Measurements from ENCODE around the gene MORC3. TPM values are rescaled to one million over a fixed set of nuclear protein-coding genes. Genes with fewer than 3 reads are reported as not detected.
A peak's percentile ranks its signal among the peaks of the same experiment; 100 is the strongest.

Gene MORC3
- total RNA-seq, 4 donors from 2014 or later, result 31.0 to 54.8 (median 48.4) TPM

DNA sequence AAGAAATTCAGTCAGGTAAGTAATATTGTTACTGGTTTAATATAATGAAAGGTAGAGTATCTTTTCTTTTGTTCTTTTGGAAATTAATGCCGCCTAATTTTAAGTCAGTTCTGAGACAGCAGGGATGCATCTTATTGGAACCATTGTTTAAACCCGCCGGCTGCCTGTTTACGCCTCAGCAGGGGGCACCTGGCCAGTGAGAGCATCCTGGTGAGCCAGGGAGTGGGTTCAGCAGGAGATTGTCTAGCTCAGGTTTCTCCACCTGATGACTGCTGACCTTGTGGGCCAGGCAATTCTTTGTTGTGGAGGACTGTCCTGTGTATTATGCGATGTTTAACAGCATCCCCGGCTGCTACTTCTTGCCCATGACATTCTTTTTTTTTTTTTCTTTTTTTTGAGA is 95.4 kb downstream of the MORC3 start:
- Histone ChIP-seq H3K27ac (no peak overlapping the region), H3K36me3 (peaks cover 0 to 40% of the 10 kb centered on the region in 2 donors), H3K4me3 (no peak overlapping the region), H3K4me1 (peaks cover 0 to 7% (median 0%) of the 10 kb centered on the region in 3 donors), H3K27me3 (no peaks in the 10 kb centered on the region), H3K9me3 (no peaks in the 10 kb centered on the region)
- 83% methylated on average over 6 of the region's 6 CpGs; no CpG with 5 or more reads in 1 of the 2 donors for WGBS, 2 donors (ENCODE audit: low coverage in 1 of 2)
- no peak for ATAC-seq
- no peak for TF ChIP-seq POLR2A (IDR thresholded peaks at IDR 0.05)
- TF ChIP-seq, protein P1, sequence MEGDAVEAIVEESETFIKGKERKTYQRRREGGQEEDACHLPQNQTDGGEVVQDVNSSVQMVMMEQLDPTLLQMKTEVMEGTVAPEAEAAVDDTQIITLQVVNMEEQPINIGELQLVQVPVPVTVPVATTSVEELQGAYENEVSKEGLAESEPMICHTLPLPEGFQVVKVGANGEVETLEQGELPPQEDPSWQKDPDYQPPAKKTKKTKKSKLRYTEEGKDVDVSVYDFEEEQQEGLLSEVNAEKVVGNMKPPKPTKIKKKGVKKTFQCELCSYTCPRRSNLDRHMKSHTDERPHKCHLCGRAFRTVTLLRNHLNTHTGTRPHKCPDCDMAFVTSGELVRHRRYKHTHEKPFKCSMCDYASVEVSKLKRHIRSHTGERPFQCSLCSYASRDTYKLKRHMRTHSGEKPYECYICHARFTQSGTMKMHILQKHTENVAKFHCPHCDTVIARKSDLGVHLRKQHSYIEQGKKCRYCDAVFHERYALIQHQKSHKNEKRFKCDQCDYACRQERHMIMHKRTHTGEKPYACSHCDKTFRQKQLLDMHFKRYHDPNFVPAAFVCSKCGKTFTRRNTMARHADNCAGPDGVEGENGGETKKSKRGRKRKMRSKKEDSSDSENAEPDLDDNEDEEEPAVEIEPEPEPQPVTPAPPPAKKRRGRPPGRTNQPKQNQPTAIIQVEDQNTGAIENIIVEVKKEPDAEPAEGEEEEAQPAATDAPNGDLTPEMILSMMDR (IDR thresholded peaks at IDR 0.05), result no peak
- no peak for TF ChIP-seq EP300 (IDR thresholded peaks at IDR 0.05)
- no peak for TF ChIP-seq POLR2AphosphoS5 (IDR thresholded peaks at IDR 0.05)

- ATAC-seq, result no peak
- Histone ChIP-seq H3K9me3 (no peaks in the 10 kb centered on the region), H3K4me1 (peaks cover 0 to 7% (median 0%) of the 10 kb centered on the region in 3 donors), H3K4me3 (no peak overlapping the region), H3K36me3 (peaks cover 0 to 14% of the 10 kb centered on the region in 2 donors), H3K27ac (no peak overlapping the region), H3K27me3 (no peaks in the 10 kb centered on the region)
- WGBS, 2 donors (ENCODE audit: low coverage in 1 of 2), result 40 to 68% methylated on average over 1 to 4 of the region's 14 CpGs
- TF ChIP-seq, protein P1 (IDR thresholded peaks at IDR 0.05), result no peak
- TF ChIP-seq EP300 (IDR thresholded peaks at IDR 0.05), result no peak
- no peak for TF ChIP-seq POLR2AphosphoS5 (IDR thresholded peaks at IDR 0.05)
- TF ChIP-seq POLR2A (IDR thresholded peaks at IDR 0.05), result no peak
These were observed 99.2 kb downstream of the MORC3 start for GRCh38 chr21:36419241-36419640.

- ATAC-seq, result peak; percentile 94
- TF ChIP-seq, protein P1 (IDR thresholded peaks at IDR 0.05), result peak in 3 of 4 experiments; percentile 61 to 74 (median 64)
- TF ChIP-seq POLR2AphosphoS5 (IDR thresholded peaks at IDR 0.05), result no peak
These were observed 100.0 kb downstream of the MORC3 start for GRCh38 chr21:36419996-36420395.

GRCh38 chr21:36420571-36421339 is 100.8 kb downstream of the MORC3 start:
- H3K4me1 ChIP-seq, result peaks cover 0 to 7% (median 0%) of the 10 kb centered on the region in 3 donors

More at GRCh38 chr21:36419996-36420395, 100.0 kb downstream of the MORC3 start:
- Histone ChIP-seq H3K27ac (no peak overlapping the region), H3K4me1 (peaks cover 0 to 7% (median 0%) of the 10 kb centered on the region in 3 donors), H3K27me3 (no peaks in the 10 kb centered on the region), H3K36me3 (peaks cover 0 to 14% of the 10 kb centered on the region in 2 donors), H3K4me3 (no peak overlapping the region), H3K9me3 (no peaks in the 10 kb centered on the region)
- 20 to 23% methylated on average over 3 to 8 of the region's 8 CpGs for WGBS, 2 donors (ENCODE audit: low coverage in 1 of 2)

More at GRCh38 chr21:36420571-36421339, 100.8 kb downstream of the MORC3 start:
- no peaks in the 10 kb centered on the region for H3K27me3 ChIP-seq
- H3K4me3 ChIP-seq, result no peak overlapping the region
- H3K36me3 ChIP-seq, result peaks cover 0 to 9% of the 10 kb centered on the region in 2 donors
- no peak for ATAC-seq
- H3K27ac ChIP-seq, result no peak overlapping the region
- no peak for TF ChIP-seq POLR2A (IDR thresholded peaks at IDR 0.05)
- TF ChIP-seq, protein P1 (IDR thresholded peaks at IDR 0.05), result no peak
- TF ChIP-seq POLR2AphosphoS5 (IDR thresholded peaks at IDR 0.05), result no peak
- no peak for TF ChIP-seq EP300 (IDR thresholded peaks at IDR 0.05)
- 89 to 92% methylated on average over 4 to 17 of the region's 18 CpGs for WGBS, 2 donors (ENCODE audit: low coverage in 1 of 2)
- no peaks in the 10 kb centered on the region for H3K9me3 ChIP-seq
